ENCODE data around the gene PALB2. TPM values are rescaled to one million over a fixed set of nuclear protein-coding genes. Genes with fewer than 3 reads are reported as not detected.

The PALB2 gene
- total RNA-seq, 3 donors from 2014 or later = 7.7 to 12.7 (median 11.0) TPM

DNA sequence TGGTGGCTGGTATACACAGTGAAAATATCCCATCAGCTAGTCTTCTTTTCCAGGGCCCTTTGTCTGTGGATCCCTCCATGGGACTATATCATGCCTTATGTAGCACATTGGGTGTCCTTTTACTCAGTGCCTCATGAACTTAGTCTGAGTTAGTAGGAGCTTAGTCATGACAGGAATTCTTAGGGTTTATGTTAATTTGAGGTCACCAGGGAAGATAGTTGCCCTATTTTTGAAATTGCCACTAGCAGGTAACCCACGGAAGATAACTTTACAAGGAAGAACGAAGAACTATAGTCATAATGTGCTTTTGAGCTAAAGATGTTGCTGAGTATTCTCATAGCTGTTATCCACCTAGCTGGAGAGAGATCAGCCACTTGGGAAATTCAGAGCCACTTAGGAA is 22.8 kb upstream of the PALB2 start:
- Histone ChIP-seq H3K4me1 (ENCODE audit: low read depth) (no peaks in the 10 kb centered on the region), H3K4me3 (no peak overlapping the region), H3K9me3 (no peaks in the 10 kb centered on the region), H3K36me3 (ENCODE audit: low read depth) (peaks cover 5% of the 10 kb centered on the region)
- intact Hi-C loops (cut with DNase I, micrococcal nuclease) = no loop called here
- ATAC-seq = no peak
- TF ChIP-seq, protein P1, sequence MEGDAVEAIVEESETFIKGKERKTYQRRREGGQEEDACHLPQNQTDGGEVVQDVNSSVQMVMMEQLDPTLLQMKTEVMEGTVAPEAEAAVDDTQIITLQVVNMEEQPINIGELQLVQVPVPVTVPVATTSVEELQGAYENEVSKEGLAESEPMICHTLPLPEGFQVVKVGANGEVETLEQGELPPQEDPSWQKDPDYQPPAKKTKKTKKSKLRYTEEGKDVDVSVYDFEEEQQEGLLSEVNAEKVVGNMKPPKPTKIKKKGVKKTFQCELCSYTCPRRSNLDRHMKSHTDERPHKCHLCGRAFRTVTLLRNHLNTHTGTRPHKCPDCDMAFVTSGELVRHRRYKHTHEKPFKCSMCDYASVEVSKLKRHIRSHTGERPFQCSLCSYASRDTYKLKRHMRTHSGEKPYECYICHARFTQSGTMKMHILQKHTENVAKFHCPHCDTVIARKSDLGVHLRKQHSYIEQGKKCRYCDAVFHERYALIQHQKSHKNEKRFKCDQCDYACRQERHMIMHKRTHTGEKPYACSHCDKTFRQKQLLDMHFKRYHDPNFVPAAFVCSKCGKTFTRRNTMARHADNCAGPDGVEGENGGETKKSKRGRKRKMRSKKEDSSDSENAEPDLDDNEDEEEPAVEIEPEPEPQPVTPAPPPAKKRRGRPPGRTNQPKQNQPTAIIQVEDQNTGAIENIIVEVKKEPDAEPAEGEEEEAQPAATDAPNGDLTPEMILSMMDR (IDR thresholded peaks at IDR 0.05) = no peak
- DNase-seq = no peak

DNA sequence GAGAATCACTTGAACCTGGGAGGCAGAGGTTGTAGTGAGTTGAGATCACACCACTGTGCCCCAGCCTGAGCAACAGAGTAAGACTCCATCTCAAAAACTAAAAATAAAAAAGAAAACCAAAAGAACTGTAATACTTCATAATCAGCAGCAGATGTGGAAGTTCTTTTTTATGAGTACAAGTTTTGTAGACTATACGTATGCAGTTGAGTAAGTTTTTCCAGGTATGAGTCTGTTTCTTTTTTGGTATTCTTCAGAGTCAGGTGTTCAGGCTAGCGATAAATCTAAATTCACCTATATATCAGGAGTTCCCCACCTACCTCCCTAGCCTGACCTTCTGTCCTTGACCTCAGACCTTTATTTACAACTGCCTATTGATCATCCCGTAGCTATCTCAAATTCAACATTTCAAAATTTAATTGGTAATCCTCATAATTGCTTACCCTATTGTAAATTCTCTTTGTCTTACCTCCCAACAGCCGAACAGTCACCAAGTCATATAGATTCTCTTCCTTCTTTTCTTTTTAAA is 10.9 kb upstream of the PALB2 start:
- Histone ChIP-seq H3K36me3 (ENCODE audit: low read depth) (no peaks in the 10 kb centered on the region), H3K9me3 (no peaks in the 10 kb centered on the region), H3K4me1 (ENCODE audit: low read depth) (no peaks in the 10 kb centered on the region), H3K4me3 (no peak overlapping the region)
- DNase-seq = no peak
- intact Hi-C loops (cut with DNase I, micrococcal nuclease) = no loop called here
- no peak for ATAC-seq
- TF ChIP-seq, protein P1 (IDR thresholded peaks at IDR 0.05) = no peak

DNA sequence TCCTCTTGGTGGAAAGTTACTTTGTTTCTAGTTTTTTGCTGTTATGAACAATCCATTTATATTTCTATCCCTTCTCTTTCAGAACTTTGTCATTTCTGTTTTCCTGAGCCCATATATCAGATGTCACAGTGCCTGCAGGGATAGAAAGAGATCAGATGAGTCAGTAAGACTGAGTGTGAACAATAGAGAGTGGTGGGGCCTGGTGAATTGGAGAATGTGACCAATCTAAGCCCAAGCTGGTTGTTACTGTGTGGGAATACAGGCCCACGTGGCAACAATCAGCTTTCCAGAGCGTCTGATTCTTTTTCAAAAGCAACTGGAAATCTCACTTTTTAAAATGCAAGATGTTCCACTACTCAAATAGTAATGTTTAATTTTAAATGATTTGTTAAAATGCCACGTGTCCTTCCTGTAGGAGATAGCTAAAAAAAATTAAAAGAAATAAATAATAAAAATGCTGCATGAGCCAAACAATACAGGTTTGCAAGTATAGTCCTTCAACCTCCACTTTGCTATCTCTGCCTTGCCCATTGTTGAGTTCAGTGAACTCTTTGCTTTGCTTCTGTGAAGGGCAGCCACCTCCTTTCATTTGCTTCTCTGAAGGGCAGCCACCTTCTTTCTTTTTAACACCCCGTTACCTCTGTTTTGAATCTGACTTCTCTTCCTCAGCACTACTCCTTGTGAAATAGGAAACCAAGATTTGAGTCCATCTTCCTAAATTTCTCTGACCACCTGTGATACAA is 9.7 kb upstream of the PALB2 start:
- ATAC-seq = no peak
- TF ChIP-seq, protein P1 (IDR thresholded peaks at IDR 0.05) = no peak
- DNase-seq = no peak
- H3K4me1 ChIP-seq (ENCODE audit: low read depth) = no peaks in the 10 kb centered on the region
- no peak overlapping the region for H3K4me3 ChIP-seq
- intact Hi-C loops (cut with DNase I, micrococcal nuclease) = no loop called here
- no peaks in the 10 kb centered on the region for H3K9me3 ChIP-seq
- H3K36me3 ChIP-seq (ENCODE audit: low read depth) = no peaks in the 10 kb centered on the region

DNA sequence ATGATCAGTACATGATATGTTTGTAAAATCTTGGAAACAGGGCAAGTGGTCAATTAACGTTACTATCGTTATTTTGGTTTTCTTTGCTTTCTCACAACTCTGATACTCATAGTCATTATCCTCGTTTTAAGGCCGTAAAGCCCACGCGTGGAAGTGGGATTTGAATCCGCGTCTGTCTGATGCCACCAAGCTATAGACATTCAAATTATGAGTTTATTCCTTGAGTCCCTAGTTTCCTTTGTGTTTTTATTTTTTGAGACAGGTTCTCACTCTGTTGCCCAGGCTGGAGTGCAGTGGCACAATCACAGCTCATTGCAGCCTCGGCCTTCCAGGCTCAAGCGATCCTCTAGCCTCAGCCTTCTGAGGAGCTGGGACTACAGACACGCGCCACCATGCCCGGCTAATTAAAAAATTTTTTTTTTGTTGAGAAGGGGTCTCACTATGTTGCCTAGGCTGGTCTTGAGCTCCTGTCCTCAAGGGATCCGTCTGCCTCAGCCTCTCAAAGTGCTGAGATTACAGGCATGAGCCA is 1.2 kb upstream of the PALB2 start:
- intact Hi-C loops (cut with DNase I, micrococcal nuclease) = no loop called here
- Histone ChIP-seq H3K36me3 (ENCODE audit: low read depth) (peaks cover 3% of the 10 kb centered on the region), H3K4me1 (ENCODE audit: low read depth) (peaks cover 14% of the 10 kb centered on the region), H3K4me3 (peak overlapping the region; percentile 96), H3K9me3 (no peaks in the 10 kb centered on the region)
- TF ChIP-seq, protein P1 (IDR thresholded peaks at IDR 0.05) = no peak
- ATAC-seq = no peak
- no peak for DNase-seq

DNA sequence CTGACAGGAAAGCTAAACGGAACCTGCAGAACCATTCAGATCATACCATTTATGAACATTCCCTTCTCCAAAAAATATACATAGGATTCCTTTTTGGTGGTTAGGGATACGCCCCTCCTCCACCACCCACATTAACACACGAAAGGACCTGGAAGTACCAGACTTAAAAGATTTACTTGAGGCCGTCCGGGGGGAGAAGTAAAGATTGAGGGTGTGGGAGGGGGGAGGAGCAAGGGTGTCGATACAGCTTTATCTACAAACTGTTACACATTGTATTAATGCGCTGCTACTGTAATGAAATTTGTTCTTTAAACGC is 537 bp downstream of the PALB2 start:
- TF ChIP-seq, protein P1 (IDR thresholded peaks at IDR 0.05) = no peak
- Histone ChIP-seq H3K4me1 (ENCODE audit: low read depth) (peaks cover 14% of the 10 kb centered on the region), H3K9me3 (no peaks in the 10 kb centered on the region), H3K36me3 (ENCODE audit: low read depth) (peaks cover 3% of the 10 kb centered on the region), H3K4me3 (peak overlapping the region; percentile 96)
- intact Hi-C loops (cut with DNase I, micrococcal nuclease) = no loop called here
- DNase-seq = peak in 1 of 3 donors; percentile 10
- ATAC-seq = no peak
